GM18951 (cell line): Measurements from ENCODE around the gene LY6G6F.
"Not testable (repeated sequence)": the region's sequence is repeated elsewhere in the genome, so short reads cannot be mapped to it uniquely, and the experiment has no call there.

ENCODE experiments used
- POLR2A ChIP-seq: IDR thresholded peaks from 4 replicates; pipeline ENCODE4 v1.6.1; 2011; ENCODE audit warnings: mild to moderate bottlenecking; ENCODE audit not compliant: insufficient read length, insufficient read depth; ENCODE audit errors: extremely low read depth
- in situ Hi-C: fragments of 300-500 bp; cut with MboI; formaldehyde crosslinking; loops from one replicate; pipeline ENCODE4 v1.12.0; 2022; ENCODE audit warnings: low sequenced_read_pairs, mixed read lengths, inconsistent platforms; ENCODE audit not compliant: unreplicated experiment

LY6G6F gene

DNA sequence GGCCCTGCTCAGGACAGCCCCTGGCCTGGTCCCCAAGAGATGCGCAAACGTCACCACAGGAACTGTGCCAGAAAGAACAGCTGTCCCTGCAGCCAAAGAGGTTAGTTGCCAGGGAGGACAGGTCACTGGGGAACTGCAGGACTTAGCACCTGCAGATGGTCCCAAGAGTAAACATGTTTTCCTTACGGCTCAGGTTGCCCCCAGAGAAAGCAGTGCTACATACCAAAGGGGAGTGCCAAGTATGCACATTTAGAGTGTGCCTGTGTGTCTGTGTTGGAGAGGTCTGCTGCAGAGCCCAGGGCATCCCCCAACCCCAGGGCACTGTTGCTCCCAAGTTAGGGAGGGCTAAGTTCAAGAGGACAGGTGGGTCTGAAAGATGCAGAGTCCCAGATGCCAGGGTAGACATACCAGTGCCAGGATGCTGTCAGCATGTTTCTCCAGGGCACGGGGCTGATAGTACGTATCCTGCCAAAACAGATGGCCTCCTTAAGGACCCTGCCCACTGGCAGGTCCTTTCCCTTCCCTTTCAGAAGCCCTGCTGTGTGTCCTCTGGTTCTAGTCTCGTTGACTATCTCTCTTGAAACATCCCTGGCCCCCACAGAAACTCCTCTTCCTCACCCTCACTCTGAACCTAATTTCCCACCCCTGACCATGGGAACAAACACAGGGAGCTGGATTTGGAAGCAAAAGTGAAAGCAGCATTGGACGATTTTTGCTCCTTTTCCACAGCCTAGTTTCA, 4.8 kb upstream of the LY6G6F start:
- in situ Hi-C loops: no loop called here

GRCh38 chr6:31702405-31702818, 4.3 kb upstream of the LY6G6F start:
- in situ Hi-C loops: no loop called here
- TF ChIP-seq POLR2A: no peak

More for the DNA sequence above, 4.8 kb upstream of the LY6G6F start:
- no peak for TF ChIP-seq POLR2A

DNA sequence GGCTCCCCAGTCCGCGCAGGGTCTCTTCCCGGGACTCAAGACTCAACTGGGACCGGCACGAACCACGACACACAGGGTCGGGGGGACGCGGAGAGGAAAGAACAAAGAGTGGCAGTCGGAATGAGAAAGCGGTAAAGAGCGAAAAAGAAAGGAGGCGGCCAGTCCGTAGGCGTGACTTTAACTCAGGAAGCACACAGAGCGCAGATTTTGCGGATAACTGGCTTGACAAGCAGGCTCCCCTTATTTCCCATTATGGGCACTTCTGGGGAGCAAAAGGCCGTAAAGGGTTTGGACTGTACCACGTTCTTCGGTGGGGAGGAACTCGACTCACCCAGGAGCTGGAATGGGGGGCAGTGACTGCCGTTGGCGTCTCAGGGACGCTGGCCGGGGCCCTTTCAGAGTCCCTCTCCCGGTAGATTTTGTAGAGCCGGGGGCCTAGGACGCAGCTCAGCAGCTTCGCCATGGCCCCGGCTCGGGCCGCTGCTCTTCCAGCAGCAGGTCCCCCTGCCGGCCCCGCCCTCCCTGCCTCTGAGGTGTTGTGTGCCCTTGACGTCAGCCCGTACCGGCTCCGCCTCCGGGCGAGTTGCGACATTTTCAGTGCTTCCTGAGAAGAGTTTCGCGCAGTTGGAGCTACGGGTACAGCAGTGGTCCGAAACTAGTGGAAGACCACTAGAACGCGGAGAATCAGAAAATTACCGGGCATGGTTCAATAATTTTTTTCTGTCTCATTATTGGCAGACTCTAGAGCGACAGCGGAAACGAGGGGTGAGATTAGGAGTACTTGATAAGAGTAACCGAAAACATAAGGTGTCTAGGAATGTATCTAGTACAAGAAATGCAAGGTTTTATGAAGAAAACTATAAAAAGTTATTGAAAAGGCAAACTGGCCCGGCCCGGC, 3.6 kb upstream of the LY6G6F start, which contains the start of gene ABHD16A:
ABHD16A (minus strand) TSS at position 506 of the 898 bp plus-strand sequence; CDS start at position 463, 43 bp downstream.
- peak; percentile 94 for TF ChIP-seq POLR2A
- in situ Hi-C loops: no loop called here

DNA sequence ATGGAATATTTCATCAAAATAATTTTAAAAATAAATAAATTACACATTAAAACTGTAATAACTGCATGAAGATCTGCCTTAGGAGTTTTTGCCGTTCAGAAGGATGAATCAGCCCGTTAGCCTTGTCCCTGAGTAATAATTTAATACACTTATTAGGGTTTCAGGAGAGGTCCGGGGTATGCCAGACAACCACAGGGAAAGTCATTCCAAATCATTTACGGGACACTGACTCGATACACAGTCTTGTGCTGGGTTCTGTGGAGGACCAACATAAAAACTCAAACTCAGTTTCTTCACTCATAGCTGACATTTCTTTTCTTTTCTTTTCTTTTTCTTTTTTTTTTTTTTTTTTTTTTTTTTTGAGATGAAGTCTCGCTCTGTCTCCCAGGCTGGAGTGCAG, 735 bp upstream of the LY6G6F start:
- TF ChIP-seq POLR2A: no peak
- in situ Hi-C loops: no loop called here

DNA sequence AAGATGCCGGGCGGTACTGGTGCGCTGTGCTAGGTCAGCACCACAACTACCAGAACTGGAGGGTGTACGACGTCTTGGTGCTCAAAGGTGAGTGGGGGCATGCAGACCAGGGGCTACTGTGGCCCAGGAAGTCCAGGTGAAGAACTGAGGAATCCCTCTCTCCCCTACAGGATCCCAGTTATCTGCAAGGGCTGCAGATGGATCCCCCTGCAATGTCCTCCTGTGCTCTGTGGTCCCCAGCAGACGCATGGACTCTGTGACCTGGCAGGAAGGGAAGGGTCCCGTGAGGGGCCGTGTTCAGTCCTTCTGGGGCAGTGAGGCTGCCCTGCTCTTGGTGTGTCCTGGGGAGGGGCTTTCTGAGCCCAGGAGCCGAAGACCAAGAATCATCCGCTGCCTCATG, 1.0 kb downstream of the LY6G6F start:
- in situ Hi-C loops: no loop called here
- no peak for TF ChIP-seq POLR2A

DNA sequence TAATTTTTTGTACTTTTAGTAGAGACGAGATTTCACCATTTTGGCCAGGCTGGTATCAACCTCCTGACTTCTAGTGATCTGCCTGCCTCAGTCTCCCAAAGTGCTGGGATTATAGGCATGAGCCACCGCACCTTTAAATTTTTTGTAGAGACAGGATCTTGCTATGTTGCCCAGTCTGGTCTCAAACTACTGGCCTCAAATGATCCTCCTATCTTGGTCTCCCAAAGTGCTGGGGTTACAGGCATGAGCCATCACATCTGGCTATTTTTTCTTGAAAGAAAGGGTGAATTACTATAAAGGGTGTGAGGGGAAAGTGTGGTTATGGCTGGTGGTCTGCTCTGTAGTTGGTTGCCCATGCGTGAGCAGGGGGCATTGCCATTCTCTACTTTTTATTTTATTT, 1.6 kb downstream of the LY6G6F start:
- TF ChIP-seq POLR2A: no peak
- in situ Hi-C loops: no loop called here

- in situ Hi-C loops: not testable (repeated sequence)
These were observed 2.5 kb downstream of the LY6G6F start for GRCh38 chr6:31709157-31709556.

DNA sequence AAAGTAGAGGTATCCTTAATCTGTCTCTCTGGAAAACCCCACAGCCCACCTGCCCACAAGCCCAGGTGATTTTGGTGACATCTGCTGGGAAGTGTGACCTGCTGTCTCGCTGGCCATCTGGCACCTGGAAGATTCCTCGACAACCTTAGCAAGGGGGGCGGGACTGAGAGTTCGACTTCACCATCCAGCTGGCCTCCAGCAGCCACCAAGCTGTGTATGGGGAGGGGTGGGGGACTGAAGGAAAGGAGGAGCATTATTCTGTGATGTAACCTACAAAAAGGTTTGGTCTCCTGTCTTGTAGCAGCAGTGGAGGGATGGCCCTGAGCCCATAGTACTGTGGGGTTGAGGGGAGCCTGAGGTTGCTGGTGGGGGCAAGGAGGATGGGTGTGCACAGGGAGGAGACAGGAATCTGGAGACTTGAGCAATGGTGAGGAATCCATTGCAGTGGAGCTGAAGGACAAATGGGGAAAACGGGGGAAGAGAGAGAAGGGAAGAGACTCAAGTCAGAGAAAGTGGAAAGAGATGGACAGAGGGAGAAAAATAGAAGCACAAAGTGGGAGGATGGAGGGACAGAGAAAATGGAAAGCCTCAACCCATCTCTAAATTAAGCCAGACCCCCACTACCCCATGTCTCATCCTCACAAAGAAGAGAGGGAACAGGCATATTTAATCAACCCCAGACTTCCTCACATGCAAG, 4.0 kb downstream of the LY6G6F start:
- in situ Hi-C loops: no loop called here
- TF ChIP-seq POLR2A: no peak

- in situ Hi-C loops: no loop called here
- no peak for TF ChIP-seq POLR2A
These were observed 4.6 kb downstream of the LY6G6F start for GRCh38 chr6:31711233-31711632.

GRCh38 chr6:31712296-31712695, 5.6 kb downstream of the LY6G6F start:
- in situ Hi-C loops: no loop called here
- no peak for TF ChIP-seq POLR2A

GRCh38 chr6:31713465-31713864, 6.8 kb downstream of the LY6G6F start:
- TF ChIP-seq POLR2A: no peak
- in situ Hi-C loops: no loop called here

GRCh38 chr6:31713991-31714684, 7.5 kb downstream of the LY6G6F start:
- TF ChIP-seq POLR2A: no peak
- in situ Hi-C loops: no loop called here

- no peak for TF ChIP-seq POLR2A
- in situ Hi-C loops: no loop called here
These were observed 8.6 kb downstream of the LY6G6F start, which contains the start of gene LY6G6D for GRCh38 chr6:31715022-31715958. Gene LY6G6D, plus strand, starts transcription at chr6:31715348. Its CDS starts 8 bp downstream, at chr6:31715356.
